Hematopoietic multipotent progenitor cell (in vitro differentiated cells): Measurements from ENCODE around the gene CALD1. TPM values are rescaled to one million over a fixed set of nuclear protein-coding genes. Genes with fewer than 3 reads are reported as not detected.
A peak's percentile ranks its signal among the peaks of the same experiment; 100 is the strongest.
"Not testable (repeated sequence)": the region's sequence is repeated elsewhere in the genome, so short reads cannot be mapped to it uniquely, and the experiment has no call there.

Experiments used
- DNase-seq, 3 donors: peaks; one replicate each; pipeline ENCODE4 v3.0.0-alpha.2; 2011 to 2015; ENCODE audit warnings: low read depth in 2 of 3, low spot score in 2 of 3
- total RNA-seq: library from RNA; depleted of rRNA; stranded (reverse); fragments of >200 nt; gene quantifications from one replicate; pipeline ENCODE4 v1.2.3, GENCODE V29; 2012

The CALD1 gene
- total RNA-seq, 1 donor: under 0.01 TPM

DNA sequence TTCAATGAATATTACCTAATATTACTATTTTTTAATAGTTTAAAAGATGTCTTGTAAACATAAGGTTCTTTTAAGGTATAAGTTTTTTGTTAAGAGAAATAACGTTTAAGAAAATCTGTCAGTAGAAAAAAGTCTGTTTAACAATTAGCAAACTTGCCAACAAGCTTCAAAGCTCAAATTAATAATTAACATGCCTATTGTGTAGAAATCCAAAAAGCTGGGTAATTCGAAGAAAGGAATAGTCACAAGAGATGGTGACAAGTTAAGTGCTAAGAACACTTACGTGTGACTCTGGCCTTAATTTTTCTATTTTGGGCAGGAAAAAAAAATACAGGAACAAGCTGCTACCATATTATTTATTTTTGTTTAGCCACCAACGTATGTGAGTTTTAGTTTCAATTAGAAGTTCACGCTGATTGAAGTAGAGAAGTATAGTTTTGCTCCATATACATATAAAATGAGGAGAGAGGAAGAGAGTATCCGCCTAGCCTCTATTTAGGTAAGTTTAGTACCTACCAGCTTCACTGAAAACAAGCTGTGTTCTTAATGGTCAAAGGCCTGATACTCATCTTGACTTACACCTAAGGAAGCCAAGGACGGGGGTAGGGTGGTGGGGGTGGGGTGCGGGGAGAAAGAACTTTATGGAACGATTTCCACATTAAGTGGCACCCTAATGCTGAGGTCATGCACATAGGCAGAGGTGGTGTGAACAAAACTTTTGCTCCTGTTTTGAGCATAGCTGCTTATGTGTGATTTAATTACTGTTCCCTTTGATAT lies 163.4 kb downstream of the CALD1 start:
- DNase-seq: no peak

DNA sequence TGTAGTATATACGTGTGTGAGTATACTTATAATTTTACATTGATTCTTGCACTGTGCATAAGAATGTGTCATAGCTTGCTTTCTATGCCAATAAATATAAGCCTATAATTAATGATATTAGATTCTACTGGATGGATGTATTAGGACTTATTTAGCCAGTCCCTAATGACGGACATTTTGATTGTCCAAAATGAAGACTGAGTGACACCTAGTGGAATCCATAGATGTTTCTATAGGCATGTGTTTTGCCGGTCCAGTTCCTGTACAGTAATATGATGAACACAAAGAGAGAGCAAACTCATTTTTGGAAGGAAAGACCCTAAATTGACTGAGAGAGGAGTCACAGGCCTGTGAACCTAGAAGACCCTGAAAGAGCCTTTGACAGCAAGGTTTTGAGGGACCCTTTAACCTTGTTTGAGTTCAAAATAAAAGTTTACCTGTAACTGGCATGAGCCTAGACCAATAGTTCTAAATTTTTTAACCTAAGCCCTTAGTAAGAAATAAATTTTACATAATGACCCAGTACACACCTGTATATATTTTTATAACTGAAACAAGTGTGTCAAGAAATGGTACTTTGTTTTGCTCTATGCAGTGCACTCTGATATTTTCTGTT lies 164.5 kb downstream of the CALD1 start:
- peak in 1 of 3 donors; percentile 29 for DNase-seq

DNA sequence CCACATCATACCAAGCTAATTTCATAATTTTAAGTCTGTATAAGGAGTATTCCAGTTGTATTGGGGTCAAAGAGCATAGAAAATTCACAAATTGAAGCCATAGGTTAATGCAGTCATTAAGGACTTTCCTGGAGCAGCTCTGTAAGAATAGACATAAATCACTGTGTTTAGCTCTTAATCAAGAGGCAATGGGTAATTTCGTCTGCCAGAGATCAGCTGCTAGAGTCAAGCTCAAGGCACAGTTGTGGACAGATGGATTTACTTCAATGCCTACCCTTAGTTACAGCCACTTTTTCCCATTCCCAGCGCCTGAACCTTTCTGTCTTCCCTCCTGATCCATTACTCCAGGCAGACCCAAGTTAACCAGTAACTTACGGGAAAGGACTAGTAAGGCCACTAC lies 166.3 kb downstream of the CALD1 start:
- no peak for DNase-seq

DNA sequence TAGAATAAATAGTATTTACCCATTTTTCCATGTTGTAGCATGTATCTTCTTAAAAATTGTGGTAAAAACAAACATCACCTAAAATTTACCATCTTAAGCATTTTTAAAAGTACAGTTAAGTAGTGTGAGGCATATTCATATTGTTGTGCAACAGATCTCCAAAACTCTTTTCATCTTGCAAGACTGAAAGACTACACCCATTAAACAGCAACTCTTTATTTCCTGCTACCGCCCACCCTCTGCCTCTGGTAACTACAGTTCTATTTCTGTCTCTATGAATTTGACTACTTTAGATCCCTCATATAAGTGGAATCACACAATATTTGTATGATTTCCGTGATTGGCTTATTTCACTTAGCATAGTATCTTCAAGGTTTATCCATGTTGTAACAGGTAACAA lies 166.8 kb downstream of the CALD1 start:
- no peak for DNase-seq

DNA sequence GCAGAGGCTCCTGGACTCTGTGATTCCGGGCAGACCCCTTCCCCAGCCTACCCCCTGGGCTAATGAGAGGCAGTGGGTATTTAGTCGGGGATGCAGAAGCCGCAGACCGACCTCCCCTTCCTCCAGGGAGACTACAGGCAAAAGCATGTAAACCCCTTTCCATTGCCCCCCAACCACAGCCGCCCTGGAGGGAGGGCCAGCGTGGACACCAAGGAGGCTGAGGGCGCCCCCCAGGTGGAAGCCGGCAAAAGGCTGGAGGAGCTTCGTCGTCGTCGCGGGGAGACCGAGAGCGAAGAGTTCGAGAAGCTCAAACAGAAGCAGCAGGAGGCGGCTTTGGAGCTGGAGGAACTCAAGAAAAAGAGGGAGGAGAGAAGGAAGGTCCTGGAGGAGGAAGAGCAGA lies 167.9 kb downstream of the CALD1 start:
- DNase-seq: no peak

DNA sequence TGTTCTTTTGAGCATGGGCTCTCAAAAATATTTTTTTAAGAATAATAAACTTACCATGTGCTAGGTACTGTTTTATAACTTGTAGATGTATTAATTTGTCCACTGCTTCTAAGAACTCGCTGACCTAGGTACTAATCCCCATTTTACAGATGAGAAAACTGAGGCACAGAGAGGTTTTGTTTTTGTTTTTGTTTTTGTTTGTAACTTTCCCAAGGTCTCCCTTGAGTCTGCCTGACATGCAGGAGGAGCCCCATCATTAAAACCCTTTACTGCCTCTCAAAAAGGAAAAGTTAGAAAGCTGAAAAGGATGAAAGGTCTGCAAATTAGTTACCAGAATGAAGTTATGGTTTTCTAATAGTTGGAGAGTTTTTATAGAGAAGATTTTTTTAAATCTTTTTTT lies 168.4 kb downstream of the CALD1 start:
- no peak for DNase-seq

DNA sequence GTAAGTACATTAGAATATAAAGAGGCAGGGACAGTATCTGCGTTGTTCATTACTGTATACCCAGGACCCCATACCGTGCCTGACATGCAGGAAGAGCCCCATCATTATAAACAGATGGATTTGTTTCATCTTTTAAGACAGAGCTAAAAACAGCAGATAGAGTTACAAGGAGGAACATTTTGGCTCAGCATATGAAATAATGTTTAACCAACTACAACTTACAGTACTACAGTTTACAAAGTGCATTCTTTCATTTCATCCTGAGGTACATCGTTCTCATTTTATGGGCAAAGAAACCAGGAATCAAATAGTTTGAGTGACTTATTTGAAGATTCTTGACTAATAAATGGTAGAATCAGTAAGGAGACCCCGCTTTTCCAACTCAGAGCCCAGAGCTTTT lies 168.8 kb downstream of the CALD1 start:
- DNase-seq: no peak

DNA sequence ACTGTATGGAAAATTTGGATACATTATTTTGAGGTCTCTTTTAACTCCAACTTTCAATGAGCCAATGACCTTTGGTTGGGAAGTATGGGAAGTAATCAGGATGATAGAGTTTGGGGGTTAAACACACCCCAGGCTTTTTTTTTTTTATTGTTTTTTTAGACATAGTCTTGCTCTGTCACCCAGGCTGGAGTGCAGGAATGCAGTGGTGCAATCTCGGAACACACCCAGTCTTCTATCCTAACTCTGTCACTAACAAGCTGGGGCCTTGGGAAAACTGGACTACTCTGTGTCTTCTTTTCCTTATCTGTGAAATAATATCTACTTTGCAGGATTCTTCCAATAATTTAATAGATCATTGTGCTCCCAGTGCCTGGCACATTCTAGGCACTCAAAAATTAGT lies 169.3 kb downstream of the CALD1 start:
- no peak for DNase-seq

DNA sequence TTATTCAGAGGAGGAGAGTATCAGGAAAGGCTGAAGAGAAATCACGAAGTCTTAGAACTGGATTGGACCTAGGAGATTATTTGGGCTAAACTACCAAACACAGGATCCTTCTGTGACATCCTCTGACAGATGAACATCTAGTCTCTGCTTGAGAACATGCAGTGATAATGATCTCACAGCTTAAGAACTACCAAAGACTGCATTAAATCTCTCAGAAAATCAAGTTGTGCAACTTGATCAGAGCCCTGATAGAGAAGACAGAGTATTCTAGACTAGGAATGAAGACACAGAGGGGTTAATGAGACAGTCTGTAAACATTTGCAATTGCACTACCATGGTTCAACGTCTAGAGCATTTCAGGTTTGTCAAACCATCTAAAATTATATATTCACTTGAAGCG lies 169.7 kb downstream of the CALD1 start:
- DNase-seq: no peak

DNA sequence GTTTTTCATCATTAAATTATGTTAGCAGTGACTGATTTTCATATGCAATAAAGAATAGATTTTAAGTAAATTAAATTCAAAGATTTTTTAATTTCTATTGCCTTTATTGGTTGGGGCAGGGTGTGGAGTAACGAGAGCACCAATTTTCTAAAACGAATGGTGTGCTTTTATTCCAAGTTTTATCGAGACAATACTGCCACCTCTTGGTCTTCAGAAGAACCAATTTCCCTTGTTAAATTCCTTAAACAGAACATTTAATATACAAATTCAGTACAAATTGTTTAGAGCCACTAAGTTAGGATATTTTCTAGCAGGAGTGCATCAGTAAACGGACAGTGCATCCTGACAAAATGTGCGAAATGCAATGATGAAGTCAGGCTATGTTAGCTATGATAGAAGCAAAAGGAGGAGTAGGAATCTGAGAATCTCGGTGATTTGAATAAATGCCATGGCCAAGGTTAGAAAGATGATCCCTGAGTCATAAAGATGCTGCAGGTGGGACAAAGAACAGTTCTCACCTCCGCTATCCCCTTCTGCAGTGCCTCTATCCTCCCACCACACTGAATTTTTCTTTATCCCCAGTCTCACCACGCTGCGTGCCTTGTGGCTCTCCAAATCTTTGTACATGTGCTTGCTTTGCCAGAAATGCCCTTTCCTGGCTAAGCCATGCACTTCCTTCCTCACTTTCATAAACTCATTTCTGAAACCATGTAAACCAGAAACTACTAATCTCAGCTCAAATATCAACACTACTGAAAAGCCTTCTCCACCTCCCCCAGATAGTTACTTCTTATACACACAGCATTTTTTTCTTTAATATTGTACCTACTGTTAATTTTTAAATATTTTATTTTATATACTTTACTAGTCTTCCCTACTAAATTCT lies 175.0 kb downstream of the CALD1 start:
- peak in 2 of 3 donors; percentile 13 to 63 for DNase-seq

DNA sequence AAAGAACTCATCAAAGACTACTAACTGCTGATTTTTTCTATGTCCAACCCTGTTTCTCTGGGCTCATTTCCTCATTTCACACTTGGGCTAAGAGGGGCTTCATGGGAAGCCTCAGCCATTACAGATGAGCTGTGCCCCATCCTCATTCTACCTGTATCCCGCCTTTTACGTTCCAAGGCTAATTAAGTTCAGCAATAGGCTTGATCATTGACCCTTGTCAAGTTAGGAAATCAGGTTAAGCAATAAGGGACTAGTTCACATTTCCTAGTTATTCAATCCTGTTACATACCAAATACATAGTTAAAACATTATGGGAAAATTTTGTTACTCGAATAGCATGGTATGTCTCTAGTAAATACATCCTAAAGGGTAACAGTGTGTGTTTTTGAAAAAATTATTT lies 177.6 kb downstream of the CALD1 start:
- DNase-seq: no peak

DNA sequence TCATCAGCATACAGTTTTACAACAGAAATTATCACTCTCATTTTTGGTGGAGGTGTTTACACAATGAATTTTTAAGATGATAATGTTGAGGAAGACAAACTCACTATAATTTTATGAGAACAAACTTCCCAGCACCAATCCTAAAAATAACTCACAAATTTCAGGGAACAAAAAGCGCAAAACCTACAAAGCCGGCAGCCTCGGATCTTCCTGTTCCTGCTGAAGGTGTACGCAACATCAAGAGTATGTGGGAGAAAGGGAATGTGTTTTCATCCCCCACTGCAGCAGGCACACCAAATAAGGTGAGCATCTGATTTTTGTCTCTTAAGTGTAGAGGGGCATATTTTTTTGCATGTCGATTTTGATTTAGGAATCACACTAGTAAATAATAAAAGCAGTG lies 180.4 kb downstream of the CALD1 start:
- DNase-seq: no peak

DNA sequence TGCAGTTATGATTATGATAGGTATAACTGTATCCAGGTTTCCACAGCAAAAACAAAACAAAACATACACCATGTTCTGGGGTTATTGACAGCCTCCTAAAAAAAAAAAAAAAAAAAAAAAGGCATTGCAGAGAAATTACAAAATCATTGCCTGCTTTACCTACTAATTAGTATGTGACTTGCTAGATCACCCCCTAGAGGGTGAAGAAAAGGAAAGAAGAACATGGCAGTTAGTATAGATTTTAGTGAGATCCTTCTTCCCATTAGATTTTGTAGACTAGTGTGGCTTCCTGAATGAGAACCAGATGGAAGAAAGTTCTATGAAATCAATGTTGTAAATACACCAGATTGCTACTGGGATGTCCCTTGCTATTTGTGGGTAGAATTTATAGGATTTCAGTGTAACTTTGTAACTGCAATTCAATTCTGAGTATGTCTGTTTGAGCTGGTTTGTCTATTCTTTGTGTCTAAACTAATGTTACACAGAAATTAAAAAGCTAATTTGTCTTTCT lies 182.9 kb downstream of the CALD1 start:
- DNase-seq: peak in 1 of 3 donors; percentile 13

DNA sequence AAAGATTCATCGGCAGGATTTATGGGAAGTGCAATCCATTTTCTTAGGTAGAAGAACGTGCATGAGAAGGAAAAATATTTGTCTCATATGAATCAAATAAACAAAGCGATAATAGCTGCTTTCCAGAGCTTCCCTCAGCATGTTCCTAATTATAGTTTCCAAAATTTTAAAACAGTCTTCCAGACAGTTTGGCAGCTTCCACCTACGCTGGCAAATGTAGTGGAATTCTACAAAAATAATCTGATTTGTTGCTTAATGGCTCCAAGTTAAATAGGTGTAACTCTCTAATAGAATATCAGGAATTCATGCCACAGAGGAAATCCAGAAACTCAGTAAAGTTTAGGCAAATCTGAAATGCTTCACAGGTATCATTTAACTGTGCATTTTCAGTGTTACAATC lies 183.6 kb downstream of the CALD1 start:
- no peak for DNase-seq

DNA sequence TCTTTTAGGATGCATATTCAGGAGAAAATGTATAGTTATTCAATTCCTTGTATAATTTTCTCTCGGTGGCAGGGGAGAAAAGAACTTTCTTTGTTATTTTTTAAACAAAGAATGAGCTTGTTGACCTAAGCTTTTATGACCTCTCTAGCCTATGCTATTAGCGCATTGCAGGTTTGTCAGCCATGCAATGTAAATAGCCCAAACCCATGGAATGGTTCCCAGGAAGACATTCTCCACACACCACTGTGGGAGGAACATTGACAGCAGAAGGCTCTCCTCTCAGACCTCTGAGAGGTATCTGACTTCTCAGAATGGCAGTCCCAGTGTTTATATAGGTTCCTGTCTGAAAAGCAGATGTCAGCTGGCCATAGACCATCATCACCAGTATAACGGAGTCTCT lies 187.3 kb downstream of the CALD1 start:
- no peak for DNase-seq

DNA sequence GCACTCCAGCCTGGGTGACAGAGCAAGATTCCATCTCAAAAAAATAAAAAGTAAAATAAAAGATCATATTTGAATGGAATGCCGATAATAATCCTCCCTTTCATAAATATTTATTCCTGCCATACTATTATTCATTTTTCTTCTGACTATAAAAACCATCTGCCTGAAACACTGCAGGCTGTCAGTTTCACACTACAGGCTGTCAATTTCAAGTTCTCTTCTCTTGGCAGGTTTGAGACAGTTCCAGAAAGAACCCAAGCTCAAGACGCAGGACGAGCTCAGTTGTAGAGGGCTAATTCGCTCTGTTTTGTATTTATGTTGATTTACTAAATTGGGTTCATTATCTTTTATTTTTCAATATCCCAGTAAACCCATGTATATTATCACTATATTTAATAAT lies 188.7 kb downstream of the CALD1 start:
- no peak for DNase-seq

DNA sequence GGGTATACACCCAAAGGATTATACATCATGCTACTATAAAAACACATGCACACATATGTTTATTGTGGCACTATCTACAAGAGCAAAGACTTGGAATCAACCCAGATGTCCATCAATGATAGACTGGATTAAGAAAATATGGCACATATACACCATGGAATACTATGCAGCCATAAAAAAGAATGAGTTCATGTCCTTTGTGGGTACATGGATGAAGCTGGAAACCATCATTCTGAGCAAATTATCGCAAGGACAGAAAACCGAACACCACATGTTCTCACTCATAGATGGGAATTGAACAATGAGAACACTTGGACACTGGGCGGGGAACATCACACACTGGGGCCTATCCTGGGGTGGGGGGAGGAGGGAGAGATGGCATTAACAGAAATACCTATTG lies 202.2 kb downstream of the CALD1 start:
- not testable (repeated sequence) for DNase-seq

DNA sequence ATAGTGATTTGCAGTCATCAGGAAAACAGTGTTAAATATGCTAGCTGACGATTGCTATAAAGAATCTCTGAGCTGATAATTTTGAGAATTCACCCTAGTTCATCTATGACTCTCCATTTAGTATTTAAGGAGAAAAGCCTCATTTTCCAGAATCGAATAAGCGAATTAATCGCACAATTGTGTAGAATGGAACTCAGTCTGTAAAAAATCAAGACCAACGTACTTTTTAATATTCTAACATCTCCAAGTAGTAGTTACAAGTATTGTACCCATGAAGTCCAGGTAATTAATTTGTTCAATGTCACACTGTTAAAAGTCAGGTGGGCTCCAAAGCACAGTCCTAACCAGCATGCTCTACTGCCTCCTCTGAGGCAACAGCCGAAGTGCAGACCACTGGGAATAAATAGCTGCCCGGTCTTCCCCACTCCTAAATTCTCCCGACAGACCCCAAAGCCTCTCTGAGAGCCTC lies 206.5 kb downstream of the CALD1 start:
- no peak for DNase-seq

DNA sequence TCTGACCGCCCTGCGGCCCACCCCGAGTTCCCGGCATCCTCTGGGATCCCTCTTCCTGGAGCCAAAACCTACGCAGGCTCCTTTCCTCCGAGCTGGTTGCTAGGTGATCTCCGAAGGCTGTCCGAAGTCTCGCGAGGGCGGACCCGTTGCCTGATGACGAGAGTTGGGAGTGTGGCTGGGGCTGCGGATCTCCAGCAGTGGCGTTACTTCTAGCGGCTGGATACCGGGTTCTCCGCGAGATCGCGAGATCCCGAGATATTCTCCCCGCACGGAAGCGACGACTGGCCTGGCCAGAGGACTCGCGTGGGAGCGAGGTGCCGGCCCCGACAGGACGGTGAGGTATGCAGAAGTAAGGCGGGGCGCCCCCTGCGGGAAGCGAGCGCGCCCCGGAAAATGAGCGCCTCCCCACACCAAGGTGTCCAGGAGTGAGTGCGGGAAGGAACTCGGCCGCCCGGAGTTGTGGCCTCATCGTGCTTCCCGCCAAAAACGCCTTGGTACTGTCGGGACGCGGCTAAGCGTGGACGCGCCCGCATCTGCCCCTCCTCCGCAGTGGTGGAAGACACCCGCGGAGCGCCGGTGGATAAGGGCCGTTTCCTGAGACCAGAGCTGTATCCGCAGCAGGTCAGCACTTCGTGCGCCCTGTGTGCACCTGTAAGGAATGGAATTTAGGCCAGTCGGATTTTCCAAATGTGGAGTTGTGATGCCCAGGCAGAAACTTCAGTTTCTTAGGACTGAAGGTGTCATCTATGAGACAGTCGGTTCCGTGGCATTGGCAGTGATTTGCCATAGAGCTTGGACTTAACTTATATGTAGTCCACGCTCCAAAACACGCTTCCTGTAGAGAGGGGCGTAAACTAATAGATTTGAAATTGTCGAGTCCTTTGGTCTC lies 207.2 kb downstream of the CALD1 start, which contains the start of gene AGBL3:
TSS of gene AGBL3 (plus strand) at position 146 of the 889 bp plus-strand sequence. CDS start 1,426 bp downstream, outside the sequence.
- DNase-seq: peak; percentile 78 to 95 (median 90)

DNA sequence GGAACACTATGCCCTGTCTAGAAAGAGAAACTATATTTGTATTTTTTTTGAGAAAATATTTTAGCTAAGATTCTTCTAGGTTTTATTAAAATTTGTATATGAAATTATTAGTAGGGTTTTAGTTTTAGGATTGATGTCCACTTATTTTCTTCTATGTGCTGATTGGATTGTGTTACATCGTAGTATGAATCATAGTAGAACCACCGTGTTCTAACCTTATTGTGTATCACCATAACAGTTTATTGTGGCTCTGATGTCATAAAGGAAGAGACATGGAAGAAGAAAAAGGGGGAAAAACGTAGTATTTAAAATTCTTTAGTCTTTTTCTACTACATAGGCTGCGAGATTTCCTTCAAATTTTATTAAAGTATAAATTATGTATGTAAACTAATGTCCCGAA lies 208.7 kb downstream of the CALD1 start:
- DNase-seq: no peak
